WERI-Rb-1 (cell line): ENCODE data around the gene SYT17.

Source experiments
- DNase-seq: peaks from one replicate; pipeline ENCODE4 v3.0.0-alpha.2; 2020
- H3K27ac ChIP-seq: fragments of 250-450 bp; sonication (Bioruptor Pico); 2 replicates; pipeline ENCODE4 v1.5.1; 2020; ENCODE audit warnings: mild to moderate bottlenecking, moderate library complexity
- H3K27me3 ChIP-seq: fragments of 250-450 bp; sonication (Bioruptor Pico); 2 replicates; pipeline ENCODE4 v1.5.1; 2021; ENCODE audit warnings: mild to moderate bottlenecking, low read depth, moderate library complexity; ENCODE audit not compliant: insufficient read depth, severe bottlenecking
- H3K36me3 ChIP-seq: fragments of 250-450 bp; sonication (Bioruptor Pico); 2 replicates; pipeline ENCODE4 v1.5.1; 2020; ENCODE audit warnings: mild to moderate bottlenecking, moderate library complexity
- H3K4me3 ChIP-seq: 2 replicates; pipeline ENCODE4 v1.5.1; 2011; ENCODE audit warnings: low read depth, mild to moderate bottlenecking, control low read depth, low read length
- H3K9me3 ChIP-seq: fragments of 250-450 bp; sonication (Bioruptor Pico); 2 replicates; pipeline ENCODE4 v1.5.1; 2021; ENCODE audit warnings: mild to moderate bottlenecking, moderate library complexity; ENCODE audit not compliant: severe bottlenecking
- TF ChIP-seq, protein P1 (sequence below): IDR thresholded peaks from 2 replicates; pipeline ENCODE4 v1.5.1; 2011; ENCODE audit warnings: low read depth, mild to moderate bottlenecking, control low read depth, inconsistent platforms, low read length

Gene SYT17

DNA sequence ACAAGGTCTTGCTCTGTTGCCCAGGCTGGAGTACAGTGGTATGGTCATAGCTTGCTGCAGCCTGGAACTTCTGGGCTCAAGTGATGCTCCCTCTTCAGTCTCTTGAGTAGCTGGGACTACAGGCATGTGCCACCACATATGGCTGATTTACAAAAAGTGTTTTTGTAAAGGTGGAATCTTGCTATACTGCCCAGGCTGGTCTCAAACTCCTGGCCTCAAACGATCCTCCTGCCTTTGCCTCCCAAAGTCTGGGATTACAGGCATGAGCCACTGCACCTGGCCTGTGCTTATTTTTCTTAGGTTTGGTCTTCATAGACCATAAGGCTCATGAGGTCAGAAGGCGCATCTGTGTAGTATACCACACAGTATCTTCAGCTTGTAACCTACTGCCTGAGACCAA lies 122.8 kb downstream of the SYT17 start:
- TF ChIP-seq, protein P1, sequence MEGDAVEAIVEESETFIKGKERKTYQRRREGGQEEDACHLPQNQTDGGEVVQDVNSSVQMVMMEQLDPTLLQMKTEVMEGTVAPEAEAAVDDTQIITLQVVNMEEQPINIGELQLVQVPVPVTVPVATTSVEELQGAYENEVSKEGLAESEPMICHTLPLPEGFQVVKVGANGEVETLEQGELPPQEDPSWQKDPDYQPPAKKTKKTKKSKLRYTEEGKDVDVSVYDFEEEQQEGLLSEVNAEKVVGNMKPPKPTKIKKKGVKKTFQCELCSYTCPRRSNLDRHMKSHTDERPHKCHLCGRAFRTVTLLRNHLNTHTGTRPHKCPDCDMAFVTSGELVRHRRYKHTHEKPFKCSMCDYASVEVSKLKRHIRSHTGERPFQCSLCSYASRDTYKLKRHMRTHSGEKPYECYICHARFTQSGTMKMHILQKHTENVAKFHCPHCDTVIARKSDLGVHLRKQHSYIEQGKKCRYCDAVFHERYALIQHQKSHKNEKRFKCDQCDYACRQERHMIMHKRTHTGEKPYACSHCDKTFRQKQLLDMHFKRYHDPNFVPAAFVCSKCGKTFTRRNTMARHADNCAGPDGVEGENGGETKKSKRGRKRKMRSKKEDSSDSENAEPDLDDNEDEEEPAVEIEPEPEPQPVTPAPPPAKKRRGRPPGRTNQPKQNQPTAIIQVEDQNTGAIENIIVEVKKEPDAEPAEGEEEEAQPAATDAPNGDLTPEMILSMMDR = no peak
- Histone ChIP-seq H3K36me3 (no peaks in the 10 kb centered on the region), H3K4me3 (no peak overlapping the region), H3K27me3 (no peaks in the 10 kb centered on the region), H3K27ac (no peak overlapping the region), H3K9me3 (no peaks in the 10 kb centered on the region)
- no peak for DNase-seq

GRCh38 chr16:19291475-19291874 lies 123.4 kb downstream of the SYT17 start:
- Histone ChIP-seq H3K27me3 (no peaks in the 10 kb centered on the region), H3K36me3 (no peaks in the 10 kb centered on the region), H3K27ac (no peak overlapping the region), H3K4me3 (no peak overlapping the region), H3K9me3 (no peaks in the 10 kb centered on the region)
- DNase-seq = peak; percentile 22
- TF ChIP-seq, protein P1 = no peak

DNA sequence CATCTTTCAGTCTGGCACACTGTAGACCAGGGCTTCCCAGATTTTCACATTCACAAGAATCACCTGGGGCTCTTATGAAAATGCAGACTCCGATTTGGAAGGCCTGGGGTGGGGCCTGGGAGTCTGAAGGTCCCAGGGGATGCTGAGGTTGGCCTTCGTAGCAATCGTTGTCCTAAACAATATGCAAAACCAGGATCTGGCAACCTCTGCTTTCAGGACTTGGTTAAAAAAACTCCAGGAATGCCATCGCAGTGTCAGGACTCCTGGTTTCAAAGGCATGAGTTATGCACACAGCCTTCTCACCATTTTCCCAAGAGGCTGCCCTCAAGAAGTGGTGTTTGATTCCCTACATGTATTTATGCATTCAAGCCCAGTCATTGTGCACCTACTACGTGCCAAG lies 124.1 kb downstream of the SYT17 start:
- Histone ChIP-seq H3K27me3 (no peaks in the 10 kb centered on the region), H3K4me3 (no peak overlapping the region), H3K27ac (no peak overlapping the region), H3K36me3 (no peaks in the 10 kb centered on the region), H3K9me3 (no peaks in the 10 kb centered on the region)
- DNase-seq = no peak
- TF ChIP-seq, protein P1 = no peak

DNA sequence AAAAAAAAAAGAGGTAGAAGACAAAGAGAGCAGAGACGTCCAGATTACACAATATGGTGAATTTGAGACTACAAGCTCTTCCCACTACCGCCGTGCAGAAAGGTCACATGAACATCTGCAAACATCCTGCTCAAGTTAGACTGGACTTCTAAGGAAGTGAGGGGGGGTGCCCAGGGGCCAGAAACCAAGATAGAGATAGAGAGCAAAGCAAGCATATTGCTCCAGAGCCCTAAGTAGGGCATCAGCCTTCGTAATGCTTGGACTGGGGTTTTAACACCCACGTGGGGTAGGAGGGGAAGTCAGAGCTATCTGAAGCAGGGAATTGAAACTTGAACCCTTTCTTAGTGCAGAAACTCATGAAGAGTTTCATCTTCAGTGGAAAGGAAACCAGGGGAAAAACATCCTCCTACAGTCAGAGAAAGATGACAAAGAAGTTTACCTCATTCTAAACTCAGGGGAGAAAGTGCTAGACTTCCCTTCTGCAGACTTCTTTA lies 126.2 kb downstream of the SYT17 start:
- Histone ChIP-seq H3K4me3 (no peak overlapping the region), H3K27ac (no peak overlapping the region), H3K27me3 (no peaks in the 10 kb centered on the region), H3K9me3 (no peaks in the 10 kb centered on the region), H3K36me3 (no peaks in the 10 kb centered on the region)
- TF ChIP-seq, protein P1 = no peak
- DNase-seq = no peak

GRCh38 chr16:19295393-19295792 lies 127.4 kb downstream of the SYT17 start:
- Histone ChIP-seq H3K9me3 (no peaks in the 10 kb centered on the region), H3K27ac (no peak overlapping the region), H3K36me3 (no peaks in the 10 kb centered on the region), H3K27me3 (no peaks in the 10 kb centered on the region), H3K4me3 (no peak overlapping the region)
- no peak for DNase-seq
- TF ChIP-seq, protein P1 = no peak

- Histone ChIP-seq H3K4me3 (no peak overlapping the region), H3K27ac (no peak overlapping the region), H3K27me3 (no peaks in the 10 kb centered on the region), H3K9me3 (no peaks in the 10 kb centered on the region), H3K36me3 (no peaks in the 10 kb centered on the region)
- no peak for DNase-seq
- TF ChIP-seq, protein P1 = no peak
Measured at GRCh38 chr16:19297454-19297853, 129.4 kb downstream of the SYT17 start.
